ENCODE results near the gene MACF1. TPM values are rescaled to one million over a fixed set of nuclear protein-coding genes. Genes with fewer than 3 reads are reported as not detected.

Gene MACF1
- total RNA-seq, 1 donor = 284 TPM

DNA sequence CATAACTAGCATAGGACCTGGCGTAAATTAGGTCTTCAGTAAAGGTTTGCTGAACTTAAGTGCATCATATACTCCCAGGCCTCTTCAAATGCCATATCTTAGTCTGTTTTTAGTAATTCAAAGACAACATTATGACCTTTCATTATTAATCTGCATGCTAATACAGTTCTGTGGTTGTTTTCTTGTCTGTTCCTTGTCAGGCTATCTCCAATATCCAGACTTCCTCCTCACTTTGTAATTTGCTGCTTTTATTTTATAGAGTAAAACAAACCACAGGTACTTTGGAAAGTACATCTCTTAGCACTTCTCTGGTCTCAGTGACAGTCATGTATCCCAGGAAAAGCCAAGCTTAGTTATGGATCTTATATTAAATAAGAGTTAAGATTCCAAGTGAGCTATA lies 221.9 kb downstream of the MACF1 start:
- H3K4me3 ChIP-seq (ENCODE audit: low read depth, low read length) = no peak overlapping the region
- TF ChIP-seq, protein P1, sequence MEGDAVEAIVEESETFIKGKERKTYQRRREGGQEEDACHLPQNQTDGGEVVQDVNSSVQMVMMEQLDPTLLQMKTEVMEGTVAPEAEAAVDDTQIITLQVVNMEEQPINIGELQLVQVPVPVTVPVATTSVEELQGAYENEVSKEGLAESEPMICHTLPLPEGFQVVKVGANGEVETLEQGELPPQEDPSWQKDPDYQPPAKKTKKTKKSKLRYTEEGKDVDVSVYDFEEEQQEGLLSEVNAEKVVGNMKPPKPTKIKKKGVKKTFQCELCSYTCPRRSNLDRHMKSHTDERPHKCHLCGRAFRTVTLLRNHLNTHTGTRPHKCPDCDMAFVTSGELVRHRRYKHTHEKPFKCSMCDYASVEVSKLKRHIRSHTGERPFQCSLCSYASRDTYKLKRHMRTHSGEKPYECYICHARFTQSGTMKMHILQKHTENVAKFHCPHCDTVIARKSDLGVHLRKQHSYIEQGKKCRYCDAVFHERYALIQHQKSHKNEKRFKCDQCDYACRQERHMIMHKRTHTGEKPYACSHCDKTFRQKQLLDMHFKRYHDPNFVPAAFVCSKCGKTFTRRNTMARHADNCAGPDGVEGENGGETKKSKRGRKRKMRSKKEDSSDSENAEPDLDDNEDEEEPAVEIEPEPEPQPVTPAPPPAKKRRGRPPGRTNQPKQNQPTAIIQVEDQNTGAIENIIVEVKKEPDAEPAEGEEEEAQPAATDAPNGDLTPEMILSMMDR (IDR thresholded peaks at IDR 0.05; ENCODE audit: insufficient read depth, low read length) = no peak
- DNase-seq (ENCODE audit: low read depth) = no peak

DNA sequence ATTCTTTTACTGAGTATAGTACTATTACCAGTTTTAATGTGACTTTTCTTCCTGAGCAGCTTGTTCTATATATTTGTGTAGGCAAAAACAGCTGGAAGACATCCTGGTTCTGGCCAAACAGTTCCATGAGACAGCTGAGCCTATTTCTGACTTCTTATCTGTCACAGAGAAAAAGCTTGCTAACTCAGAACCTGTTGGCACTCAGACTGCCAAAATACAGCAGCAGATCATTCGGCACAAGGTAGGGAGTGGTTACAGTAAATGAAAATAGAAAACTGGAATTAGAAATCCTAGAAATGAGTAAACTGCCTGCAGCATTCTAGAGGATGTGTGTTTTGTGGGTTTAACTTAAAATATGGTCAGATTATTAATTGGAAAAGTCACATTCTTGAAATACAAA lies 222.9 kb downstream of the MACF1 start:
- H3K4me3 ChIP-seq (ENCODE audit: low read depth, low read length) = no peak overlapping the region
- TF ChIP-seq, protein P1 (IDR thresholded peaks at IDR 0.05; ENCODE audit: insufficient read depth, low read length) = no peak
- DNase-seq (ENCODE audit: low read depth) = peak; percentile 34

DNA sequence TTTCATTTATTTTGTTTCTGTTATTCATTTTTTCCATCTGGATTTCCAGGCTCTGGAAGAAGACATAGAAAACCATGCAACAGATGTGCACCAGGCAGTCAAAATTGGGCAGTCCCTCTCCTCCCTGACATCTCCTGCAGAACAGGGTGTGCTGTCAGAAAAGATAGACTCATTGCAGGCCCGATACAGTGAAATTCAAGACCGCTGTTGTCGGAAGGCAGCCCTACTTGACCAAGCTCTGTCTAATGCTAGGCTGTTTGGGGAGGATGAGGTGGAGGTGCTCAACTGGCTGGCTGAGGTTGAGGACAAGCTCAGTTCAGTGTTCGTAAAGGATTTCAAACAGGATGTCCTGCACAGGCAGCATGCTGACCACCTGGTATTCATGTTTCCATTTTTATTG lies 223.4 kb downstream of the MACF1 start:
- TF ChIP-seq, protein P1 (IDR thresholded peaks at IDR 0.05; ENCODE audit: insufficient read depth, low read length) = no peak
- H3K4me3 ChIP-seq (ENCODE audit: low read depth, low read length) = no peak overlapping the region
- DNase-seq (ENCODE audit: low read depth) = no peak

DNA sequence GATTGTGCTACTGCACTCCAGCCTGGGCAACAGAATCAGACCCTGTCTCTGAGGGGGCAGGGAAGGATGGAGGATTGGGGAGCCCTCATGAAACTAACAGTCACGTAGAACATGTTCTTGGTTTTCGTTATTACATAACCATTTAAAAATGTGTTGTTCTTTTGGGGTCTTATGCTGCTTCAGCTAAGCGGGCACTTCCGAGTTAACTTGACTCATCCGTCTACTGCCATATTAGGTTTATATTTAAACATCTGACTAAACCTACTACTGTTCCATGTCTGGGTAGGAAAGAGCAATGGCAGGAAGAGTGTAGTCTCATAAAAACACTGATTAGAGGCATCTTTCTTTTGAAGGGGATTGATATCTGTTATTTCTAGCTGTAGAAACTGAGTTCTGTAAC lies 227.4 kb downstream of the MACF1 start:
- TF ChIP-seq, protein P1 (IDR thresholded peaks at IDR 0.05; ENCODE audit: insufficient read depth, low read length) = no peak
- DNase-seq (ENCODE audit: low read depth) = no peak
- H3K4me3 ChIP-seq (ENCODE audit: low read depth, low read length) = no peak overlapping the region

DNA sequence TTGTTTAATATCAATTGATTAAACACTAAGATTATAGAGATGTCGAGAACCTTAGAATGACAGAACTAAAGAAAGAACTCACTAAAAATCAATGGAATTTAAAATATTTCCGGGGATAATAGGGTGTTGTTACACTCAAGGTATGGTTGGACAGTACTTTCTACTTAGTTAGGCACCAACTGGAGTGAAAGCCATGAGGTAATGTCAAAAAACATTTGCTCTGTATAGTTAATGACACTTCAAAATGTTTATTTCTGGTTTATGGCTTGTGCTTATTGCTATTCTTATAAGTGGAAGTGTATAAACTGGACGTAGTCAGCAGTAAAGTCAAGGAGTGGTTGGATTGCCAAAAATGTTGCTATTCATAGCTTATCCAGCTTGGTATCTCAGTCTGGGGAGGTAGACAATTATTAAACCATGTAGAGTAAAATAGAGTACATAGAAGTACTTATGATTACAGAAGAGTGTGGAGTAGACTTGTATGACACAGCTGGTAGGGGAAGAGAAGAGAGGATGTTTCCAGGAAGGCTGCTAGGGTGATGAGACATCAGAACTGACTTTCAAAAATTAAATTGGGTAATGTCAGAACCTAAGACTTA lies 230.4 kb downstream of the MACF1 start:
- no peak overlapping the region for H3K4me3 ChIP-seq (ENCODE audit: low read depth, low read length)
- peak; percentile 21 for DNase-seq (ENCODE audit: low read depth)
- TF ChIP-seq, protein P1 (IDR thresholded peaks at IDR 0.05; ENCODE audit: insufficient read depth, low read length) = no peak

DNA sequence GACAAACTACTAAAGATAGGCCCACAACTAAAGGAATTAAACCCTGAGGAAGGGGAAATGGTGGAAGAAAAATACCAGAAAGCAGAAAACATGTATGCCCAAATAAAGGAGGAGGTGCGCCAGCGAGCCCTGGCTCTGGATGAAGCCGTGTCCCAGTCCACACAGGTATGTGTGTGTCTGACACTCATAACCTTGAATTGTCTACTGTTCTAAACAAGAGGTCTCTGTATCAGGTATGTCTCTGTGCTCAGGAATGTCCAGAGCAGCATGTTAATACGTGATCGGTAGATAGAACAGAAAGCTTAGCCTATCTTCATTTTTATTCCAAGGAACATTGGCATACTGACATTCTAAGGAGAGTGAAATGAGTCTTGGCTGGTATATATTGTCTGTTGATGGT lies 231.1 kb downstream of the MACF1 start:
- TF ChIP-seq, protein P1 (IDR thresholded peaks at IDR 0.05; ENCODE audit: insufficient read depth, low read length) = no peak
- no peak for DNase-seq (ENCODE audit: low read depth)
- H3K4me3 ChIP-seq (ENCODE audit: low read depth, low read length) = no peak overlapping the region

DNA sequence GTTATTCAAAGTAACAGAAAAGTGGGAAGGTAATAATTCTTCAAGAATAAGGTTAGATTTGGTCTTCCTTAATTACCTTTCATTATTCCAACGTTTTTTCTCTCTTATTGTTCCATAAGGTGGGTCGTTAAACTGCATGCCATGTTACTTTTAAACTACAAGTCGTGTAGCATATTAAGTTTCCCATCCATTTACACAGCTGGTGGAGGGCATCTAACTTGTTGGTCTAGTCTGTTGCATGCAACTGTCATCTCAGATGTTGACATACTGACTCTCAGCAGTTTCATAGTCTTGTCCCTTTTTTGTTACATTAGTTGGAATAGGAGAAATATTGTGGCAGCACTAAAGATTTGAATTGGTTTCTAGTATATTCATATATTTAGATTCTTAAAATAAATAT lies 232.3 kb downstream of the MACF1 start:
- TF ChIP-seq, protein P1 (IDR thresholded peaks at IDR 0.05; ENCODE audit: insufficient read depth, low read length) = no peak
- H3K4me3 ChIP-seq (ENCODE audit: low read depth, low read length) = no peak overlapping the region
- no peak for DNase-seq (ENCODE audit: low read depth)

Measured in fibroblast of the aortic adventitia (primary cell).